SJSA1 (cell line): Measurements from ENCODE around the gene CIROP. TPM values are rescaled to one million over a fixed set of nuclear protein-coding genes. Genes with fewer than 3 reads are reported as not detected.
A peak's percentile ranks its signal among the peaks of the same experiment; 100 is the strongest.

Experiments
- DNase-seq, 2 experiments: peaks; one replicate each; pipeline ENCODE4 v3.0.0-alpha.2; 2015 to 2020; ENCODE audit warnings: low spot score in 2 of 2, low read depth in 1 of 2
- H3K27ac ChIP-seq: fragments of 250-450 bp; sonication (Bioruptor Pico); 2 replicates; pipeline ENCODE4 v1.5.1; 2020; ENCODE audit warnings: mild to moderate bottlenecking, moderate library complexity
- H3K27me3 ChIP-seq: fragments of 250-450 bp; sonication (Bioruptor Pico); replicated peaks from 2 replicates; pipeline ENCODE4 v1.5.1; 2020; ENCODE audit warnings: mild to moderate bottlenecking, moderate library complexity
- H3K36me3 ChIP-seq: fragments of 250-450 bp; sonication (Bioruptor Pico); 2 replicates; pipeline ENCODE4 v1.5.1; 2020; ENCODE audit warnings: mild to moderate bottlenecking
- H3K4me1 ChIP-seq: fragments of 250-450 bp; sonication (Bioruptor Pico); replicated peaks from 2 replicates; pipeline ENCODE4 v1.6.1; 2021; ENCODE audit warnings: mild to moderate bottlenecking
- H3K4me3 ChIP-seq: fragments of 250-450 bp; sonication (Bioruptor Pico); 2 replicates; pipeline ENCODE4 v1.5.1; 2020; ENCODE audit warnings: mild to moderate bottlenecking
- H3K9me3 ChIP-seq: fragments of 250-450 bp; sonication (Bioruptor Pico); replicated peaks from 2 replicates; pipeline ENCODE4 v1.5.1; 2020; ENCODE audit warnings: mild to moderate bottlenecking
- total RNA-seq: library from RNA; depleted of rRNA; stranded (reverse); fragments of >200 nt; shearing (Covaris generic); gene quantifications from 2 replicates; pipeline ENCODE4 v1.2.3, GENCODE V29; 2014

CIROP gene
- total RNA-seq, 1 experiment from 2014 or later = not detected

- no peak overlapping the region for H3K4me3 ChIP-seq
- peaks cover 85% of the 10 kb centered on the region for H3K36me3 ChIP-seq
- peaks cover 22% of the 10 kb centered on the region for H3K4me1 ChIP-seq
- no peaks in the 10 kb centered on the region for H3K27me3 ChIP-seq
- DNase-seq = no peak
- no peaks in the 10 kb centered on the region for H3K9me3 ChIP-seq
- no peak overlapping the region for H3K27ac ChIP-seq
These were observed 24.3 kb downstream of the CIROP start for GRCh38 chr14:23080474-23080873.

GRCh38 chr14:23079716-23080115 is 25.1 kb downstream of the CIROP start:
- Histone ChIP-seq H3K9me3 (no peaks in the 10 kb centered on the region), H3K4me3 (no peak overlapping the region)

GRCh38 chr14:23078692-23079116 is 26.1 kb downstream of the CIROP start:
- H3K27me3 ChIP-seq = no peaks in the 10 kb centered on the region
- H3K4me1 ChIP-seq = peaks cover 22% of the 10 kb centered on the region
- peak; percentile 65 to 82 for DNase-seq
- H3K4me3 ChIP-seq = no peak overlapping the region
- peaks cover 90% of the 10 kb centered on the region for H3K36me3 ChIP-seq
- no peaks in the 10 kb centered on the region for H3K9me3 ChIP-seq
- peak overlapping the region; percentile 45 for H3K27ac ChIP-seq

More at GRCh38 chr14:23079716-23080115, 25.1 kb downstream of the CIROP start:
- Histone ChIP-seq H3K4me1 (peaks cover 22% of the 10 kb centered on the region), H3K27me3 (no peaks in the 10 kb centered on the region), H3K27ac (no peak overlapping the region), H3K36me3 (peaks cover 87% of the 10 kb centered on the region)
- DNase-seq = no peak

GRCh38 chr14:23077962-23078361 is 26.8 kb downstream of the CIROP start:
- peaks cover 22% of the 10 kb centered on the region for H3K4me1 ChIP-seq
- no peaks in the 10 kb centered on the region for H3K27me3 ChIP-seq
- no peak overlapping the region for H3K4me3 ChIP-seq
- peaks cover 89% of the 10 kb centered on the region for H3K36me3 ChIP-seq
- H3K9me3 ChIP-seq = no peaks in the 10 kb centered on the region
- H3K27ac ChIP-seq = peak overlapping the region; percentile 32
- DNase-seq = no peak

- Histone ChIP-seq H3K27me3 (no peaks in the 10 kb centered on the region), H3K36me3 (peaks cover 94% of the 10 kb centered on the region), H3K4me3 (no peak overlapping the region), H3K27ac (no peak overlapping the region), H3K9me3 (no peaks in the 10 kb centered on the region), H3K4me1 (peaks cover 27% of the 10 kb centered on the region)
- peak in 1 of 2 experiments; percentile 17 for DNase-seq
These were observed 27.9 kb downstream of the CIROP start for GRCh38 chr14:23076785-23077408.

- H3K36me3 ChIP-seq = peaks cover 89% of the 10 kb centered on the region
These were observed 29.9 kb downstream of the CIROP start for GRCh38 chr14:23074906-23075305.

GRCh38 chr14:23071921-23072539 is 32.8 kb downstream of the CIROP start:
- no peaks in the 10 kb centered on the region for H3K27me3 ChIP-seq
- peaks cover 16% of the 10 kb centered on the region for H3K4me1 ChIP-seq
- peak overlapping the region; percentile 42; the same call in 1 of the 2 replicates for H3K27ac ChIP-seq
- peak overlapping the region; percentile 53 for H3K4me3 ChIP-seq
- no peaks in the 10 kb centered on the region for H3K9me3 ChIP-seq
- DNase-seq = no peak
- peaks cover 84% of the 10 kb centered on the region for H3K36me3 ChIP-seq

More at GRCh38 chr14:23074906-23075305, 29.9 kb downstream of the CIROP start:
- Histone ChIP-seq H3K27me3 (no peaks in the 10 kb centered on the region), H3K9me3 (no peaks in the 10 kb centered on the region), H3K27ac (no peak overlapping the region), H3K4me1 (peaks cover 37% of the 10 kb centered on the region), H3K4me3 (no peak overlapping the region)
- DNase-seq = no peak

- Histone ChIP-seq H3K9me3 (no peaks in the 10 kb centered on the region), H3K27me3 (no peaks in the 10 kb centered on the region), H3K36me3 (peaks cover 82% of the 10 kb centered on the region), H3K4me3 (peak overlapping the region; percentile 53), H3K4me1 (peaks cover 16% of the 10 kb centered on the region), H3K27ac (peak overlapping the region; percentile 42)
- peak; percentile 73 to 83 for DNase-seq
These were observed 33.4 kb downstream of the CIROP start for GRCh38 chr14:23071244-23071920.

GRCh38 chr14:23070262-23071129 is 34.3 kb downstream of the CIROP start:
- Histone ChIP-seq H3K4me3 (peak overlapping the region; percentile 53), H3K9me3 (no peaks in the 10 kb centered on the region), H3K36me3 (peaks cover 82% of the 10 kb centered on the region), H3K27ac (peak overlapping the region; percentile 42), H3K4me1 (peaks cover 16% of the 10 kb centered on the region), H3K27me3 (no peaks in the 10 kb centered on the region)
- DNase-seq = peak in 1 of 2 experiments; percentile 23

- H3K4me1 ChIP-seq = peaks cover 16% of the 10 kb centered on the region
- no peaks in the 10 kb centered on the region for H3K27me3 ChIP-seq
- H3K27ac ChIP-seq = no peak overlapping the region
- DNase-seq = no peak
- no peak overlapping the region for H3K4me3 ChIP-seq
- H3K36me3 ChIP-seq = peaks cover 84% of the 10 kb centered on the region
- H3K9me3 ChIP-seq = no peaks in the 10 kb centered on the region
These were observed 35.4 kb downstream of the CIROP start for GRCh38 chr14:23069413-23069806.

- peak; percentile 86 to 88 for DNase-seq
- H3K9me3 ChIP-seq = no peaks in the 10 kb centered on the region
- no peak overlapping the region for H3K27ac ChIP-seq
- peaks cover 85% of the 10 kb centered on the region for H3K36me3 ChIP-seq
- peaks cover 16% of the 10 kb centered on the region for H3K4me1 ChIP-seq
- H3K4me3 ChIP-seq = no peak overlapping the region
- no peaks in the 10 kb centered on the region for H3K27me3 ChIP-seq
These were observed 35.9 kb downstream of the CIROP start for GRCh38 chr14:23068789-23069412.

GRCh38 chr14:23067847-23068788 is 36.7 kb downstream of the CIROP start:
- no peak overlapping the region for H3K4me3 ChIP-seq
- no peaks in the 10 kb centered on the region for H3K27me3 ChIP-seq
- H3K4me1 ChIP-seq = peaks cover 18% of the 10 kb centered on the region
- no peak overlapping the region for H3K27ac ChIP-seq
- DNase-seq = no peak
- H3K9me3 ChIP-seq = no peaks in the 10 kb centered on the region
- H3K36me3 ChIP-seq = peaks cover 88% of the 10 kb centered on the region
